PFSK-1 (cell line): ENCODE measurements around the gene COL6A2.

Experiments
- FOXP2 ChIP-seq: optimal IDR thresholded peaks from 2 replicates; pipeline ENCODE3; 2011; ENCODE audit warnings: borderline replicate concordance, control low read depth, inconsistent platforms; ENCODE audit not compliant: insufficient read depth; ENCODE audit errors: extremely low read length, extremely low read depth
- POLR2AphosphoS5 ChIP-seq: IDR thresholded peaks from 2 replicates; pipeline ENCODE4 v1.6.1; 2012; ENCODE audit warnings: low read depth, mild to moderate bottlenecking, control low read depth, low read length, moderate library complexity
- SIN3A ChIP-seq: IDR thresholded peaks from 2 replicates; pipeline ENCODE4 v1.6.1; 2012; ENCODE audit warnings: mild to moderate bottlenecking, low read length, moderate library complexity, borderline replicate concordance; ENCODE audit not compliant: insufficient read depth
- TAF1 ChIP-seq: IDR thresholded peaks from 2 replicates; pipeline ENCODE4 v1.6.1; 2012; ENCODE audit warnings: low read length, control low read depth, borderline replicate concordance; ENCODE audit not compliant: insufficient read depth
- TF ChIP-seq, protein P1 (sequence below), 2 experiments: IDR thresholded peaks; 2 replicates each; pipeline versions ENCODE4 v1.6.1 to v1.8.0; 2011 to 2012; ENCODE audit warnings: low read depth in 2 of 2, low read length in 2 of 2, control low read depth in 1 of 2, inconsistent platforms in 1 of 2, mild to moderate bottlenecking in 1 of 2, moderate library complexity in 1 of 2; ENCODE audit not compliant: insufficient read depth in 1 of 2

Gene COL6A2

GRCh38 chr21:46172863-46173528 lies 75.1 kb downstream of the COL6A2 start:
- TF ChIP-seq SIN3A (no peak), TAF1 (no peak), FOXP2 (no peak), POLR2AphosphoS5 (no peak)
- TF ChIP-seq, protein P1, sequence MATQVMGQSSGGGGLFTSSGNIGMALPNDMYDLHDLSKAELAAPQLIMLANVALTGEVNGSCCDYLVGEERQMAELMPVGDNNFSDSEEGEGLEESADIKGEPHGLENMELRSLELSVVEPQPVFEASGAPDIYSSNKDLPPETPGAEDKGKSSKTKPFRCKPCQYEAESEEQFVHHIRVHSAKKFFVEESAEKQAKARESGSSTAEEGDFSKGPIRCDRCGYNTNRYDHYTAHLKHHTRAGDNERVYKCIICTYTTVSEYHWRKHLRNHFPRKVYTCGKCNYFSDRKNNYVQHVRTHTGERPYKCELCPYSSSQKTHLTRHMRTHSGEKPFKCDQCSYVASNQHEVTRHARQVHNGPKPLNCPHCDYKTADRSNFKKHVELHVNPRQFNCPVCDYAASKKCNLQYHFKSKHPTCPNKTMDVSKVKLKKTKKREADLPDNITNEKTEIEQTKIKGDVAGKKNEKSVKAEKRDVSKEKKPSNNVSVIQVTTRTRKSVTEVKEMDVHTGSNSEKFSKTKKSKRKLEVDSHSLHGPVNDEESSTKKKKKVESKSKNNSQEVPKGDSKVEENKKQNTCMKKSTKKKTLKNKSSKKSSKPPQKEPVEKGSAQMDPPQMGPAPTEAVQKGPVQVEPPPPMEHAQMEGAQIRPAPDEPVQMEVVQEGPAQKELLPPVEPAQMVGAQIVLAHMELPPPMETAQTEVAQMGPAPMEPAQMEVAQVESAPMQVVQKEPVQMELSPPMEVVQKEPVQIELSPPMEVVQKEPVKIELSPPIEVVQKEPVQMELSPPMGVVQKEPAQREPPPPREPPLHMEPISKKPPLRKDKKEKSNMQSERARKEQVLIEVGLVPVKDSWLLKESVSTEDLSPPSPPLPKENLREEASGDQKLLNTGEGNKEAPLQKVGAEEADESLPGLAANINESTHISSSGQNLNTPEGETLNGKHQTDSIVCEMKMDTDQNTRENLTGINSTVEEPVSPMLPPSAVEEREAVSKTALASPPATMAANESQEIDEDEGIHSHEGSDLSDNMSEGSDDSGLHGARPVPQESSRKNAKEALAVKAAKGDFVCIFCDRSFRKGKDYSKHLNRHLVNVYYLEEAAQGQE (IDR thresholded peaks at IDR 0.05; ENCODE audit: insufficient read depth in 1 of 2, low read depth in 2 of 2, low read length in 2 of 2), result no peak

GRCh38 chr21:46173573-46173972 lies 75.7 kb downstream of the COL6A2 start:
- TF ChIP-seq SIN3A (no peak), FOXP2 (no peak), TAF1 (no peak), POLR2AphosphoS5 (no peak)
- TF ChIP-seq, protein P1 (IDR thresholded peaks at IDR 0.05; ENCODE audit: insufficient read depth in 1 of 2, low read depth in 2 of 2, low read length in 2 of 2), result no peak

- no peak for TF ChIP-seq FOXP2
- no peak for TF ChIP-seq POLR2AphosphoS5
- TF ChIP-seq, protein P1 (IDR thresholded peaks at IDR 0.05; ENCODE audit: insufficient read depth in 1 of 2, low read depth in 2 of 2, low read length in 2 of 2), result no peak
- no peak for TF ChIP-seq TAF1
- TF ChIP-seq SIN3A, result no peak
Measured at GRCh38 chr21:46178961-46179360, 81.0 kb downstream of the COL6A2 start.
